HepG2 (cell line): ENCODE data around the gene RBM34. TPM values are rescaled to one million over a fixed set of nuclear protein-coding genes. Genes with fewer than 3 reads are reported as not detected.

Experiments
- DR1 ChIP-seq: sonication (generic); formaldehyde crosslinking; IDR thresholded peaks from 2 replicates; pipeline ENCODE4 v1.8.0; 2021; ENCODE audit warnings: mild to moderate bottlenecking, missing genetic modification reagents, inconsistent platforms
- MEIS1 ChIP-seq: sonication (generic); formaldehyde crosslinking; IDR thresholded peaks from 2 replicates; pipeline ENCODE4 v1.9.0; 2021; ENCODE audit warnings: mild to moderate bottlenecking, missing genetic modification reagents, moderate library complexity, borderline replicate concordance
- NR1H2 ChIP-seq: sonication (generic); formaldehyde crosslinking; IDR thresholded peaks from 2 replicates; pipeline ENCODE4 v1.8.1; 2022; ENCODE audit warnings: low read depth, missing genetic modification reagents, borderline replicate concordance
- SP4 ChIP-seq: sonication (generic); formaldehyde crosslinking; IDR thresholded peaks from 2 replicates; pipeline ENCODE4 v1.8.1; 2023; ENCODE audit warnings: mild to moderate bottlenecking, missing genetic modification reagents
- THAP11 ChIP-seq: IDR thresholded peaks from 2 replicates; pipeline ENCODE4 v1.6.1; 2016; ENCODE audit warnings: missing biosample characterization, missing genetic modification reagents
- TOPORS ChIP-seq: sonication (generic); formaldehyde crosslinking; IDR thresholded peaks from 2 replicates; pipeline ENCODE4 v1.8.0; 2023; ENCODE audit warnings: mild to moderate bottlenecking, missing genetic modification reagents
- ZNF780A ChIP-seq: sonication (generic); formaldehyde crosslinking; IDR thresholded peaks from 2 replicates; pipeline ENCODE4 v1.8.0; 2022; ENCODE audit warnings: mild to moderate bottlenecking, missing genetic modification reagents, moderate library complexity
- ZNF83 ChIP-seq: sonication (generic); formaldehyde crosslinking; IDR thresholded peaks from 2 replicates; pipeline ENCODE4 v1.4.0; 2020; ENCODE audit warnings: missing genetic modification reagents, mild to moderate bottlenecking, borderline replicate concordance
- polyA plus RNA-seq, 8 experiments: library from polyadenylated mRNA; depleted of rRNA in 3 of 8; stranded (reverse) in 7 of 8; unstranded in 1 of 8; fragments of >200 nt; fragmentation: Illumina TruSeq in 4 of 8; extraction: Trizol in 4 of 8; gene quantifications; 2 replicates each; pipeline versions ENCODE4 v1.2.1 to v1.2.3, GENCODE V29; 2011 to 2016; ENCODE audit warnings: low read depth in 4 of 8, missing spikeins in 1 of 8, mixed read lengths in 1 of 8; ENCODE audit not compliant: insufficient read depth in 1 of 8
- total RNA-seq, 5 experiments: library from RNA; depleted of rRNA; stranded (reverse); fragments of >200 nt; fragmentation: Illumina TruSeq; extraction: Trizol; gene quantifications; 2 replicates each; pipeline ENCODE4 v1.2.3, GENCODE V29; 2016; ENCODE audit warnings: low read depth in 1 of 5
- TF ChIP-seq, protein P1 (sequence below): sonication (generic); formaldehyde crosslinking; IDR thresholded peaks from 2 replicates; pipeline ENCODE4 v1.4.0; 2020; ENCODE audit warnings: mild to moderate bottlenecking, missing genetic modification reagents
- TF ChIP-seq, protein P2 (sequence below): sonication (generic); formaldehyde crosslinking; IDR thresholded peaks from 2 replicates; pipeline ENCODE4 v1.4.0; 2020; ENCODE audit warnings: missing genetic modification reagents, borderline replicate concordance
- TF ChIP-seq, protein P3 (sequence below): sonication (generic); formaldehyde crosslinking; IDR thresholded peaks from 2 replicates; pipeline ENCODE4 v1.8.0; 2022; ENCODE audit warnings: missing genetic modification reagents, mild to moderate bottlenecking, inconsistent platforms, borderline replicate concordance
- TF ChIP-seq, protein P4 (sequence below): sonication (generic); formaldehyde crosslinking; IDR thresholded peaks from 2 replicates; pipeline ENCODE4 v1.5.1; 2020; ENCODE audit warnings: mild to moderate bottlenecking, missing genetic modification reagents
- TF ChIP-seq, protein P5 (sequence below): sonication (generic); formaldehyde crosslinking; IDR thresholded peaks from 2 replicates; pipeline ENCODE4 v1.5.0; 2020; ENCODE audit warnings: mild to moderate bottlenecking, missing genetic modification reagents, moderate library complexity
- TF ChIP-seq, protein P6 (sequence below): sonication (generic); formaldehyde crosslinking; conservative IDR thresholded peaks from 2 replicates; pipeline ENCODE4 v1.8.0; 2022; ENCODE audit warnings: missing genetic modification reagents

RBM34 gene
- total and polyA plus RNA-seq, 2 of the 13 experiments (the other 11 are each of a cell fraction or from before 2014, with no cell fraction given) = 34.7 to 73.0 TPM

DNA sequence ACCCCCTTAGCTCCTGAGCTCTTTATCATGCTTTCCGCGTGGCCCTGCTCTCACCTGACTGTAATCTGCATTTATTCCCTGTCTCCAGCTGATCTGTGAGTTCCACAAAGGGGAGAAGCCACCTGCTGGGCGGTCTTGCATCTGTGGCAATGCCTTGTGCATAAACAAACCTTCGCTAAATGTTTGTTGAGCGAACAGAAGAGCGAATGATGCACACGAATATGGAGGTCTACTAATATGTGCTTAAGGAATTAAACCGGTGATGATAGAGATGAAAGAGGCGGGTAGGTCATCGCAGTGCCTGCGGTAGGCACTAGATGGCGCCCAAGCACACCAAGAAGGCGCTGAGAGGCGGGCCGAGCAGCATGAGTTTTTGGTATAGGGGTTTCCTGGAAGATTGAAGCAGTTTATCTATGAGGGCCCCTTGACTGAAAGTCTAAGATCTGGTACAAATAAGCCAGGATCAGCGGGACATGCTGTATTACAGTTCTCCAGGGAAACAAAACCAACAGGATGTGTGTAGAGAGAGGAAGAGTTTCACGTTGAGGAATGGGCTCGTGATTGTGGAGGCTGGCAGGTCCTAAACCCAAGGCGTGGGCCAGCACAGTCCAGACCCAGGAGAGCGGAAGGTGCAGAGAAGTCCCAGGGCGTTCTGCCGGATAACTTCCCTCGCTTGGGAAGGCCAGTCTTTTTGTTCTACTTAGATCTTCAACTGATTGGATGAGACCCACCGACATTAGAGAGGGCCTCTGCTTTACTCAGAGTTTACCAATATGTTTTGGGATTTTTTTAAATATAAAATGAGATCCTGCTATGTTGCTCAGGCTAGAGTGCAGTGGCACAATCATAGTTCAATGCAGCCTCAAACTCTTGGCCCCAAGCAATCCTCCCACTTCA, 67.1 kb downstream of the RBM34 start (continued):
- TF ChIP-seq, protein P1, sequence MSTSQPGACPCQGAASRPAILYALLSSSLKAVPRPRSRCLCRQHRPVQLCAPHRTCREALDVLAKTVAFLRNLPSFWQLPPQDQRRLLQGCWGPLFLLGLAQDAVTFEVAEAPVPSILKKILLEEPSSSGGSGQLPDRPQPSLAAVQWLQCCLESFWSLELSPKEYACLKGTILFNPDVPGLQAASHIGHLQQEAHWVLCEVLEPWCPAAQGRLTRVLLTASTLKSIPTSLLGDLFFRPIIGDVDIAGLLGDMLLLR = 0 out of 2 replicates have a peak, but pooled peaks have one; percentile 5
- 0 out of 2 replicates have a peak, but pooled peaks have one; percentile 52 for TF ChIP-seq DR1
- TF ChIP-seq, protein P2, sequence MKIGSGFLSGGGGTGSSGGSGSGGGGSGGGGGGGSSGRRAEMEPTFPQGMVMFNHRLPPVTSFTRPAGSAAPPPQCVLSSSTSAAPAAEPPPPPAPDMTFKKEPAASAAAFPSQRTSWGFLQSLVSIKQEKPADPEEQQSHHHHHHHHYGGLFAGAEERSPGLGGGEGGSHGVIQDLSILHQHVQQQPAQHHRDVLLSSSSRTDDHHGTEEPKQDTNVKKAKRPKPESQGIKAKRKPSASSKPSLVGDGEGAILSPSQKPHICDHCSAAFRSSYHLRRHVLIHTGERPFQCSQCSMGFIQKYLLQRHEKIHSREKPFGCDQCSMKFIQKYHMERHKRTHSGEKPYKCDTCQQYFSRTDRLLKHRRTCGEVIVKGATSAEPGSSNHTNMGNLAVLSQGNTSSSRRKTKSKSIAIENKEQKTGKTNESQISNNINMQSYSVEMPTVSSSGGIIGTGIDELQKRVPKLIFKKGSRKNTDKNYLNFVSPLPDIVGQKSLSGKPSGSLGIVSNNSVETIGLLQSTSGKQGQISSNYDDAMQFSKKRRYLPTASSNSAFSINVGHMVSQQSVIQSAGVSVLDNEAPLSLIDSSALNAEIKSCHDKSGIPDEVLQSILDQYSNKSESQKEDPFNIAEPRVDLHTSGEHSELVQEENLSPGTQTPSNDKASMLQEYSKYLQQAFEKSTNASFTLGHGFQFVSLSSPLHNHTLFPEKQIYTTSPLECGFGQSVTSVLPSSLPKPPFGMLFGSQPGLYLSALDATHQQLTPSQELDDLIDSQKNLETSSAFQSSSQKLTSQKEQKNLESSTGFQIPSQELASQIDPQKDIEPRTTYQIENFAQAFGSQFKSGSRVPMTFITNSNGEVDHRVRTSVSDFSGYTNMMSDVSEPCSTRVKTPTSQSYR (CRISPR knock-in tag) = no peak
- peak; percentile 57; the same call in 1 of the 2 replicates for TF ChIP-seq SP4 (CRISPR knock-in tag)
- TF ChIP-seq TOPORS (CRISPR knock-in tag) = no peak
- TF ChIP-seq, protein P3, sequence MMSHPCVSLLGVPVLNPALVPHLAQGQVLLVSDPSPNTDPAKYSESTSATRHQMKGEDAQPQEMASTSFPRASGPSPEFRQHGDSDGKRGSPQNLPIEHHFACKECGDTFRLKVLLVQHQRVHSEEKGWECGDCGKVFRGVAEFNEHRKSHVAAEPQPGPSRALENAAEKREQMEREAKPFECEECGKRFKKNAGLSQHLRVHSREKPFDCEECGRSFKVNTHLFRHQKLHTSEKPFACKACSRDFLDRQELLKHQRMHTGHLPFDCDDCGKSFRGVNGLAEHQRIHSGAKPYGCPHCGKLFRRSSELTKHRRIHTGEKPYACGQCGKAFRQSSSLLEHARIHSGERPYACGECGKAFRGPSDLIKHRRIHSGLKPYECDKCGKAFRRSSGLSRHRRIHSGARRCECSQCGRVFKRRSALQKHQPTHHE (CRISPR knock-in tag) = 0 out of 2 replicates have a peak, but pooled peaks have one; percentile 32
- TF ChIP-seq, protein P4, sequence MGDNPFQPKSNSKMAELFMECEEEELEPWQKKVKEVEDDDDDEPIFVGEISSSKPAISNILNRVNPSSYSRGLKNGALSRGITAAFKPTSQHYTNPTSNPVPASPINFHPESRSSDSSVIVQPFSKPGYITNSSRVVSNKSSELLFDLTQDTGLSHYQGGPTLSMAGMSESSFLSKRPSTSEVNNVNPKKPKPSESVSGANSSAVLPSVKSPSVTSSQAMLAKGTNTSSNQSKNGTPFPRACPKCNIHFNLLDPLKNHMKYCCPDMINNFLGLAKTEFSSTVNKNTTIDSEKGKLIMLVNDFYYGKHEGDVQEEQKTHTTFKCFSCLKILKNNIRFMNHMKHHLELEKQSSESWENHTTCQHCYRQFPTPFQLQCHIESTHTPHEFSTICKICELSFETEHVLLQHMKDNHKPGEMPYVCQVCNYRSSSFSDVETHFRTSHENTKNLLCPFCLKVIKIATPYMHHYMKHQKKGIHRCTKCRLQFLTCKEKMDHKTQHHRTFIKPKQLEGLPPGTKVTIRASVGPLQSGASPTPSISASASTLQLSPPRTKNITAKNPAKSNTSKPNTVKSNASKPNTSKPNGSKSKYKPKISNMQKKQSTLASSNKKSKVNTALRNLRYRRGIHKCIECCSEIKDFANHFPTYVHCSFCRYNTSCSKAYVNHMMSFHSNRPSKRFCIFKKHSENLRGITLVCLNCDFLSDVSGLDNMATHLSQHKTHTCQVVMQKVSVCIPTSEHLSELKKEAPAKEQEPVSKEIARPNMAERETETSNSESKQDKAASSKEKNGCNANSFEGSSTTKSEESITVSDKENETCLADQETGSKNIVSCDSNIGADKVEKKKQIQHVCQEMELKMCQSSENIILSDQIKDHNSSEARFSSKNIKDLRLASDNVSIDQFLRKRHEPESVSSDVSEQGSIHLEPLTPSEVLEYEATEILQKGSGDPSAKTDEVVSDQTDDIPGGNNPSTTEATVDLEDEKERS (CRISPR knock-in tag) = no peak
- TF ChIP-seq MEIS1 (CRISPR knock-in tag) = 0 out of 2 replicates have a peak, but pooled peaks have one; percentile 19
- TF ChIP-seq, protein P5, sequence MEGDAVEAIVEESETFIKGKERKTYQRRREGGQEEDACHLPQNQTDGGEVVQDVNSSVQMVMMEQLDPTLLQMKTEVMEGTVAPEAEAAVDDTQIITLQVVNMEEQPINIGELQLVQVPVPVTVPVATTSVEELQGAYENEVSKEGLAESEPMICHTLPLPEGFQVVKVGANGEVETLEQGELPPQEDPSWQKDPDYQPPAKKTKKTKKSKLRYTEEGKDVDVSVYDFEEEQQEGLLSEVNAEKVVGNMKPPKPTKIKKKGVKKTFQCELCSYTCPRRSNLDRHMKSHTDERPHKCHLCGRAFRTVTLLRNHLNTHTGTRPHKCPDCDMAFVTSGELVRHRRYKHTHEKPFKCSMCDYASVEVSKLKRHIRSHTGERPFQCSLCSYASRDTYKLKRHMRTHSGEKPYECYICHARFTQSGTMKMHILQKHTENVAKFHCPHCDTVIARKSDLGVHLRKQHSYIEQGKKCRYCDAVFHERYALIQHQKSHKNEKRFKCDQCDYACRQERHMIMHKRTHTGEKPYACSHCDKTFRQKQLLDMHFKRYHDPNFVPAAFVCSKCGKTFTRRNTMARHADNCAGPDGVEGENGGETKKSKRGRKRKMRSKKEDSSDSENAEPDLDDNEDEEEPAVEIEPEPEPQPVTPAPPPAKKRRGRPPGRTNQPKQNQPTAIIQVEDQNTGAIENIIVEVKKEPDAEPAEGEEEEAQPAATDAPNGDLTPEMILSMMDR = peak; percentile 88
- TF ChIP-seq, protein P6, sequence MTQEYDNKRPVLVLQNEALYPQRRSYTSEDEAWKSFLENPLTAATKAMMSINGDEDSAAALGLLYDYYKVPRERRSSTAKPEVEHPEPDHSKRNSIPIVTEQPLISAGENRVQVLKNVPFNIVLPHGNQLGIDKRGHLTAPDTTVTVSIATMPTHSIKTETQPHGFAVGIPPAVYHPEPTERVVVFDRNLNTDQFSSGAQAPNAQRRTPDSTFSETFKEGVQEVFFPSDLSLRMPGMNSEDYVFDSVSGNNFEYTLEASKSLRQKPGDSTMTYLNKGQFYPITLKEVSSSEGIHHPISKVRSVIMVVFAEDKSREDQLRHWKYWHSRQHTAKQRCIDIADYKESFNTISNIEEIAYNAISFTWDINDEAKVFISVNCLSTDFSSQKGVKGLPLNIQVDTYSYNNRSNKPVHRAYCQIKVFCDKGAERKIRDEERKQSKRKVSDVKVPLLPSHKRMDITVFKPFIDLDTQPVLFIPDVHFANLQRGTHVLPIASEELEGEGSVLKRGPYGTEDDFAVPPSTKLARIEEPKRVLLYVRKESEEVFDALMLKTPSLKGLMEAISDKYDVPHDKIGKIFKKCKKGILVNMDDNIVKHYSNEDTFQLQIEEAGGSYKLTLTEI (CRISPR knock-in tag) = no peak
- TF ChIP-seq THAP11 = no peak; the same call in 1 of the 2 replicates
- TF ChIP-seq ZNF780A = 0 out of 2 replicates have a peak, but pooled peaks have one; percentile 57
- TF ChIP-seq ZNF83 (CRISPR knock-in tag) = no peak
- TF ChIP-seq NR1H2 (CRISPR knock-in tag) = no peak
